Body of pancreas (tissue), 4 donors: ENCODE data around the gene BTNL8. TPM values are rescaled to one million over a fixed set of nuclear protein-coding genes. Genes with fewer than 3 reads are reported as not detected.
A peak's percentile ranks its signal among the peaks of the same experiment; 100 is the strongest.

Source experiments
- ATAC-seq: fragments of 150-250 bp; one replicate; pipeline ENCODE4 v1.9.1; 2016
- DNase-seq, 4 donors: peaks; one replicate each; pipeline ENCODE4 v3.0.0-alpha.2; 2019
- H3K27ac ChIP-seq, 4 donors: fragments of 200-600 bp; sonication (generic); 1 replicate in 3 of 4; 2 replicates in 1 of 4; pipeline versions ENCODE4 v1.5.1 to v1.6.1; 2016 to 2019; ENCODE audit warnings: mild to moderate bottlenecking in 1 of 4, mixed read lengths in 1 of 4, moderate library complexity in 1 of 4
- H3K27me3 ChIP-seq, 2 donors: fragments of 200-600 bp; sonication (generic); one replicate each; pipeline ENCODE4 v1.6.0; 2016; ENCODE audit warnings: mild to moderate bottlenecking in 1 of 2
- H3K36me3 ChIP-seq, 2 donors: fragments of 200-600 bp; sonication (generic); replicated peaks in 1 of 2; 2 replicates each; pipeline ENCODE4 v1.5.1; 2016; ENCODE audit warnings: low read depth in 2 of 2; ENCODE audit not compliant: insufficient read depth in 1 of 2
- H3K4me1 ChIP-seq: fragments of 200-600 bp; sonication (generic); one replicate; pipeline ENCODE4 v1.6.0; 2016
- H3K4me3 ChIP-seq, 2 donors: fragments of 200-600 bp; sonication (generic); 1 replicate in 1 of 2; 2 replicates in 1 of 2; pipeline ENCODE4 v1.5.1; 2016 to 2019
- H3K9me3 ChIP-seq, 3 donors: fragments of 200-600 bp; sonication (generic); 1 replicate in 2 of 3; 2 replicates in 1 of 3; pipeline ENCODE4 v1.5.1; 2016
- CTCF ChIP-seq, 7 experiments: fragments of 450-650 bp in 4 of 7; fragments of 200-600 bp in 3 of 7; sonication (generic) in 3 of 7; IDR thresholded peaks; one replicate each; pipeline ENCODE4 v1.5.1; 2016 to 2019; ENCODE audit warnings: antibody characterized with exemption in 7 of 7
- POLR2A ChIP-seq, 3 donors: fragments of 450-650 bp; IDR thresholded peaks; one replicate each; pipeline ENCODE4 v1.6.1; 2016; ENCODE audit warnings: antibody characterized with exemption in 3 of 3, mild to moderate bottlenecking in 2 of 3
- WGBS, 2 donors: methylation state at CpG; one replicate each; pipeline ENCODE4 v1.1.5; 2017; 5-methylcytosine and 5-hydroxymethylcytosine counted together
- intact Hi-C: fragments of 100-400 bp; cut with DNase I; formaldehyde crosslinking; loops from one replicate; pipeline ENCODE4 v1.15.1; 2023
- total RNA-seq, 2 donors: library from RNA; depleted of rRNA; stranded (reverse); fragments of >200 nt; gene quantifications; one replicate each; pipeline ENCODE4 v1.1.0, GENCODE V29; 2016

BTNL8 gene
- total RNA-seq, 2 donors from 2014 or later = 1.0 TPM; not detected in 1

GRCh38 chr5:180950291-180950949 lies 51.5 kb downstream of the BTNL8 start:
- intact Hi-C loops = no loop called here
- Histone ChIP-seq H3K36me3 (no peaks in the 10 kb centered on the region), H3K4me3 (no peak overlapping the region), H3K4me1 (no peaks in the 10 kb centered on the region), H3K9me3 (no peaks in the 10 kb centered on the region), H3K27me3 (no peaks in the 10 kb centered on the region), H3K27ac (no peak overlapping the region)
- 80 to 81% methylated on average over 6 of the region's 6 CpGs for WGBS, 2 donors
- DNase-seq = no peak
- TF ChIP-seq POLR2A (IDR thresholded peaks at IDR 0.05) (no peak), CTCF (IDR thresholded peaks at IDR 0.05) (no peak)
- no peak for ATAC-seq

- intact Hi-C loops = no loop called here
- peak; percentile 90 for ATAC-seq
- no peak for TF ChIP-seq CTCF (IDR thresholded peaks at IDR 0.05)
- peak in 1 of 3 donors; percentile 18 for TF ChIP-seq POLR2A (IDR thresholded peaks at IDR 0.05)
- Histone ChIP-seq H3K9me3 (no peaks in the 10 kb centered on the region), H3K36me3 (no peaks in the 10 kb centered on the region), H3K27me3 (no peaks in the 10 kb centered on the region), H3K4me1 (peaks cover 27% of the 10 kb centered on the region), H3K4me3 (no peak overlapping the region), H3K27ac (peak overlapping the region in 3 of 4 donors; percentile 49 to 54 (median 49))
- DNase-seq = peak; percentile 68 to 87 (median 71)
- WGBS, 2 donors = 42 to 54% methylated on average over 4 to 5 of the region's 5 CpGs
Measured at GRCh38 chr5:180959661-180960060, 60.7 kb downstream of the BTNL8 start.

DNA sequence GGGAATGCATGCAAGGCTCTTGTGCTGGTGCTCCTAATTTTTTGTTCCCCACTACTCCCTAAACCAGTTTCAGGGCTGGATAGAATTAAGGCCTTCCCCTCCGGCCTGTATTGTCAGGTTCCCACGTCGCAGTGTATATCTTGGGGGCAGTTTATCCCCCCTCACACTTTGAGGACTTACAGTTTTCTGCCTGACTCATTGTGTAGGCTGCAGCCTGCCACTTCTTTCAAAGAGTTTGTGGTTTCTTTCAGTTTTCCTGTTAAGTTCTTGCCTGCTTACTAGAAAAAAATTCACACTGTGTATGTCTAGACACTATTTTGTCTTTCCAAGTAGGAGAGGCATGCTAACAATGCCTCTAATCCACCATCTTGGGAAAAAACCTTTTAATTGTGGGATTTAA lies 61.2 kb downstream of the BTNL8 start:
- no peaks in the 10 kb centered on the region for H3K36me3 ChIP-seq
- no peak overlapping the region for H3K4me3 ChIP-seq
- peak overlapping the region in 3 of 4 donors; percentile 49 to 54 (median 49) for H3K27ac ChIP-seq
- H3K9me3 ChIP-seq = no peaks in the 10 kb centered on the region
- no peaks in the 10 kb centered on the region for H3K27me3 ChIP-seq
- TF ChIP-seq POLR2A (IDR thresholded peaks at IDR 0.05) (no peak), CTCF (IDR thresholded peaks at IDR 0.05) (no peak)
- 44 to 83% methylated on average over 3 of the region's 3 CpGs for WGBS, 2 donors
- intact Hi-C loops = no loop called here
- DNase-seq (no peak), ATAC-seq (no peak)
- H3K4me1 ChIP-seq = peaks cover 27% of the 10 kb centered on the region

GRCh38 chr5:180969406-180969805 lies 70.4 kb downstream of the BTNL8 start:
- DNase-seq (no peak), ATAC-seq (no peak)
- Histone ChIP-seq H3K36me3 (no peaks in the 10 kb centered on the region), H3K27me3 (no peaks in the 10 kb centered on the region), H3K4me1 (peaks cover 10% of the 10 kb centered on the region), H3K9me3 (no peaks in the 10 kb centered on the region), H3K4me3 (no peak overlapping the region), H3K27ac (no peak overlapping the region)
- intact Hi-C loops = no loop called here
- TF ChIP-seq POLR2A (IDR thresholded peaks at IDR 0.05) (no peak), CTCF (IDR thresholded peaks at IDR 0.05) (no peak)
- 98 to 100% methylated on average over 2 to 14 of the region's 23 CpGs for WGBS, 2 donors

- H3K27me3 ChIP-seq = no peaks in the 10 kb centered on the region
- no peak for DNase-seq
- ATAC-seq = no peak
- intact Hi-C loops = no loop called here
- H3K27ac ChIP-seq = no peak overlapping the region
- no peaks in the 10 kb centered on the region for H3K36me3 ChIP-seq
- WGBS, 2 donors = 92% methylated on average over 7 to 12 of the region's 31 CpGs
- peaks cover 10% of the 10 kb centered on the region for H3K4me1 ChIP-seq
- TF ChIP-seq POLR2A (IDR thresholded peaks at IDR 0.05) (no peak), CTCF (IDR thresholded peaks at IDR 0.05) (no peak)
- H3K4me3 ChIP-seq = no peak overlapping the region
- H3K9me3 ChIP-seq = no peaks in the 10 kb centered on the region
Measured at GRCh38 chr5:180970336-180970735, 71.4 kb downstream of the BTNL8 start.
